Measurements from ENCODE around the gene MCF2L2. TPM values are rescaled to one million over a fixed set of nuclear protein-coding genes. Genes with fewer than 3 reads are reported as not detected.

Gene MCF2L2
- total and polyA plus RNA-seq, 2 experiments from 2014 or later, result 6.7 to 14.6 TPM

DNA sequence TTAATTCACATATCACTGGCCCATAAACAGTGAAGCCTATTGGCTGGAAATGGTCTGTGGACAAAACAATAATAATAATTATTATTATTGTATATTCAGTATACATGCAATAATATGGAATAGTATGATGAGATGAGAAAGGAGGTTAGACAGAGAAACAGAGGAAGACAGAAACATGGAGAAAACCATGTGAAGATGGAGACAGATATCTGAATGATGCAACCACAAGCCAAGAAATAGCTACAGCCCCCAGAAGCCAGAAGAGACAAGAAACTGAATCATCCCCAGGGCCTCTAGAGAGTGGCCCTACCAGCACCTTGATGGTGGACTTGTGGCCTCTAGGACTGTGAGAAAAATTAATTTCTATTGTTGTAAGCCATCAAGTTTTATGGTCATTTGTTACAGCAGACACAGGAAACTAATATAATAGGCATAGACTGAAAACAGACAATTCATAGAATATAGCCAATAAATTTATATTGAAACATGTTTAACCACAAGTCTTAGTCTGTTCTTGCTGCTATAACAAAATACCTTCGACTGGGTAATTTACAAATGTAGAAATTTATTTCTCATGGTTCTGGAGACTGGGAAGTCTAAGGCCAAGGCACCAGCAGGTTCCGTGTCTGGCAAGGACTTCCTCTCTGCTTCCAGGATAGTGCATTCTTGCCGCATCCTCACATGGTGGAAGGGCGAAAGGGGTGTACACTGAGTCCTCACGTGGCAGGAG lies 31.6 kb downstream of the MCF2L2 start:
- no peaks in the 10 kb centered on the region for H3K36me3 ChIP-seq (ENCODE audit: insufficient read depth)
- H3K4me3 ChIP-seq, result no peak overlapping the region
- H2AFZ ChIP-seq, result no peak overlapping the region
- H3F3A ChIP-seq (replicated peaks; ENCODE audit: low read depth), result peaks cover 3% of the 10 kb centered on the region; the same call in 1 of the 2 replicates
- Mint-ChIP-seq H3K36me3 (ENCODE audit: low read depth) (no peaks in the 10 kb centered on the region), H3K27ac (no peak overlapping the region), H3K4me1 (peaks cover 26% of the 10 kb centered on the region), H3K27me3 (ENCODE audit: insufficient read depth, low read depth, poor library complexity) (peaks cover 3% of the 10 kb centered on the region), H3K9me3 (no peaks in the 10 kb centered on the region; the same call in 2 of the 3 replicates), H3K4me3 (no peak overlapping the region)
- TF ChIP-seq JUNB (IDR thresholded peaks at IDR 0.05; ENCODE audit: unreplicated experiment), result no peak
- TF ChIP-seq EZH2phosphoT487 (IDR thresholded peaks at IDR 0.05; ENCODE audit: unreplicated experiment), result no peak
- no peak for TF ChIP-seq EZH2 (IDR thresholded peaks at IDR 0.05; ENCODE audit: low read depth, unreplicated experiment)
- TF ChIP-seq, protein P1, sequence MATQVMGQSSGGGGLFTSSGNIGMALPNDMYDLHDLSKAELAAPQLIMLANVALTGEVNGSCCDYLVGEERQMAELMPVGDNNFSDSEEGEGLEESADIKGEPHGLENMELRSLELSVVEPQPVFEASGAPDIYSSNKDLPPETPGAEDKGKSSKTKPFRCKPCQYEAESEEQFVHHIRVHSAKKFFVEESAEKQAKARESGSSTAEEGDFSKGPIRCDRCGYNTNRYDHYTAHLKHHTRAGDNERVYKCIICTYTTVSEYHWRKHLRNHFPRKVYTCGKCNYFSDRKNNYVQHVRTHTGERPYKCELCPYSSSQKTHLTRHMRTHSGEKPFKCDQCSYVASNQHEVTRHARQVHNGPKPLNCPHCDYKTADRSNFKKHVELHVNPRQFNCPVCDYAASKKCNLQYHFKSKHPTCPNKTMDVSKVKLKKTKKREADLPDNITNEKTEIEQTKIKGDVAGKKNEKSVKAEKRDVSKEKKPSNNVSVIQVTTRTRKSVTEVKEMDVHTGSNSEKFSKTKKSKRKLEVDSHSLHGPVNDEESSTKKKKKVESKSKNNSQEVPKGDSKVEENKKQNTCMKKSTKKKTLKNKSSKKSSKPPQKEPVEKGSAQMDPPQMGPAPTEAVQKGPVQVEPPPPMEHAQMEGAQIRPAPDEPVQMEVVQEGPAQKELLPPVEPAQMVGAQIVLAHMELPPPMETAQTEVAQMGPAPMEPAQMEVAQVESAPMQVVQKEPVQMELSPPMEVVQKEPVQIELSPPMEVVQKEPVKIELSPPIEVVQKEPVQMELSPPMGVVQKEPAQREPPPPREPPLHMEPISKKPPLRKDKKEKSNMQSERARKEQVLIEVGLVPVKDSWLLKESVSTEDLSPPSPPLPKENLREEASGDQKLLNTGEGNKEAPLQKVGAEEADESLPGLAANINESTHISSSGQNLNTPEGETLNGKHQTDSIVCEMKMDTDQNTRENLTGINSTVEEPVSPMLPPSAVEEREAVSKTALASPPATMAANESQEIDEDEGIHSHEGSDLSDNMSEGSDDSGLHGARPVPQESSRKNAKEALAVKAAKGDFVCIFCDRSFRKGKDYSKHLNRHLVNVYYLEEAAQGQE (IDR thresholded peaks at IDR 0.05; ENCODE audit: unreplicated experiment), result no peak
- TF ChIP-seq ZNF114 (CRISPR knock-in tag; IDR thresholded peaks at IDR 0.05), result no peak
- TF ChIP-seq, protein P2, sequence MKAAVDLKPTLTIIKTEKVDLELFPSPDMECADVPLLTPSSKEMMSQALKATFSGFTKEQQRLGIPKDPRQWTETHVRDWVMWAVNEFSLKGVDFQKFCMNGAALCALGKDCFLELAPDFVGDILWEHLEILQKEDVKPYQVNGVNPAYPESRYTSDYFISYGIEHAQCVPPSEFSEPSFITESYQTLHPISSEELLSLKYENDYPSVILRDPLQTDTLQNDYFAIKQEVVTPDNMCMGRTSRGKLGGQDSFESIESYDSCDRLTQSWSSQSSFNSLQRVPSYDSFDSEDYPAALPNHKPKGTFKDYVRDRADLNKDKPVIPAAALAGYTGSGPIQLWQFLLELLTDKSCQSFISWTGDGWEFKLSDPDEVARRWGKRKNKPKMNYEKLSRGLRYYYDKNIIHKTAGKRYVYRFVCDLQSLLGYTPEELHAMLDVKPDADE (IDR thresholded peaks at IDR 0.05), result no peak
- no peak for TF ChIP-seq POLR2AphosphoS5 (IDR thresholded peaks at IDR 0.05; ENCODE audit: low read depth)
- TF ChIP-seq STAT1 (IDR thresholded peaks at IDR 0.05; ENCODE audit: unreplicated experiment), result no peak
- TF ChIP-seq, protein P3, sequence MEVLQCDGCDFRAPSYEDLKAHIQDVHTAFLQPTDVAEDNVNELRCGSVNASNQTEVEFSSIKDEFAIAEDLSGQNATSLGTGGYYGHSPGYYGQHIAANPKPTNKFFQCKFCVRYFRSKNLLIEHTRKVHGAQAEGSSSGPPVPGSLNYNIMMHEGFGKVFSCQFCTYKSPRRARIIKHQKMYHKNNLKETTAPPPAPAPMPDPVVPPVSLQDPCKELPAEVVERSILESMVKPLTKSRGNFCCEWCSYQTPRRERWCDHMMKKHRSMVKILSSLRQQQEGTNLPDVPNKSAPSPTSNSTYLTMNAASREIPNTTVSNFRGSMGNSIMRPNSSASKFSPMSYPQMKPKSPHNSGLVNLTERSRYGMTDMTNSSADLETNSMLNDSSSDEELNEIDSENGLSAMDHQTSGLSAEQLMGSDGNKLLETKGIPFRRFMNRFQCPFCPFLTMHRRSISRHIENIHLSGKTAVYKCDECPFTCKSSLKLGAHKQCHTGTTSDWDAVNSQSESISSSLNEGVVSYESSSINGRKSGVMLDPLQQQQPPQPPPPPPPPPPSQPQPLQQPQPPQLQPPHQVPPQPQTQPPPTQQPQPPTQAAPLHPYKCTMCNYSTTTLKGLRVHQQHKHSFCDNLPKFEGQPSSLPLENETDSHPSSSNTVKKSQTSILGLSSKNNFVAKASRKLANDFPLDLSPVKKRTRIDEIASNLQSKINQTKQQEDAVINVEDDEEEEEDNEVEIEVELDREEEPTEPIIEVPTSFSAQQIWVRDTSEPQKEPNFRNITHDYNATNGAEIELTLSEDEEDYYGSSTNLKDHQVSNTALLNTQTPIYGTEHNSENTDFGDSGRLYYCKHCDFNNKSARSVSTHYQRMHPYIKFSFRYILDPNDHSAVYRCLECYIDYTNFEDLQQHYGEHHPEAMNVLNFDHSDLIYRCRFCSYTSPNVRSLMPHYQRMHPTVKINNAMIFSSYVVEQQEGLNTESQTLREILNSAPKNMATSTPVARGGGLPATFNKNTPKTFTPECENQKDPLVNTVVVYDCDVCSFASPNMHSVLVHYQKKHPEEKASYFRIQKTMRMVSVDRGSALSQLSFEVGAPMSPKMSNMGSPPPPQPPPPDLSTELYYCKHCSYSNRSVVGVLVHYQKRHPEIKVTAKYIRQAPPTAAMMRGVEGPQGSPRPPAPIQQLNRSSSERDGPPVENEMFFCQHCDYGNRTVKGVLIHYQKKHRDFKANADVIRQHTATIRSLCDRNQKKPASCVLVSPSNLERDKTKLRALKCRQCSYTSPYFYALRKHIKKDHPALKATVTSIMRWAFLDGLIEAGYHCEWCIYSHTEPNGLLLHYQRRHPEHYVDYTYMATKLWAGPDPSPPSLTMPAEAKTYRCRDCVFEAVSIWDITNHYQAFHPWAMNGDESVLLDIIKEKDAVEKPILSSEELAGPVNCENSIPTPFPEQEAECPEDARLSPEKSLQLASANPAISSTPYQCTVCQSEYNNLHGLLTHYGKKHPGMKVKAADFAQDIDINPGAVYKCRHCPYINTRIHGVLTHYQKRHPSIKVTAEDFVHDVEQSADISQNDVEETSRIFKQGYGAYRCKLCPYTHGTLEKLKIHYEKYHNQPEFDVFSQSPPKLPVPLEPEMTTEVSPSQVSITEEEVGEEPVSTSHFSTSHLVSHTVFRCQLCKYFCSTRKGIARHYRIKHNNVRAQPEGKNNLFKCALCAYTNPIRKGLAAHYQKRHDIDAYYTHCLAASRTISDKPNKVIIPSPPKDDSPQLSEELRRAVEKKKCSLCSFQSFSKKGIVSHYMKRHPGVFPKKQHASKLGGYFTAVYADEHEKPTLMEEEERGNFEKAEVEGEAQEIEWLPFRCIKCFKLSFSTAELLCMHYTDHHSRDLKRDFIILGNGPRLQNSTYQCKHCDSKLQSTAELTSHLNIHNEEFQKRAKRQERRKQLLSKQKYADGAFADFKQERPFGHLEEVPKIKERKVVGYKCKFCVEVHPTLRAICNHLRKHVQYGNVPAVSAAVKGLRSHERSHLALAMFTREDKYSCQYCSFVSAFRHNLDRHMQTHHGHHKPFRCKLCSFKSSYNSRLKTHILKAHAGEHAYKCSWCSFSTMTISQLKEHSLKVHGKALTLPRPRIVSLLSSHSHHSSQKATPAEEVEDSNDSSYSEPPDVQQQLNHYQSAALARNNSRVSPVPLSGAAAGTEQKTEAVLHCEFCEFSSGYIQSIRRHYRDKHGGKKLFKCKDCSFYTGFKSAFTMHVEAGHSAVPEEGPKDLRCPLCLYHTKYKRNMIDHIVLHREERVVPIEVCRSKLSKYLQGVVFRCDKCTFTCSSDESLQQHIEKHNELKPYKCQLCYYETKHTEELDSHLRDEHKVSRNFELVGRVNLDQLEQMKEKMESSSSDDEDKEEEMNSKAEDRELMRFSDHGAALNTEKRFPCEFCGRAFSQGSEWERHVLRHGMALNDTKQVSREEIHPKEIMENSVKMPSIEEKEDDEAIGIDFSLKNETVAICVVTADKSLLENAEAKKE (CRISPR knock-in tag; IDR thresholded peaks at IDR 0.05), result no peak
- TF ChIP-seq NANOG (IDR thresholded peaks at IDR 0.05; ENCODE audit: borderline replicate concordance), result no peak
- no peak for TF ChIP-seq ZNF331 (CRISPR knock-in tag; IDR thresholded peaks at IDR 0.05; ENCODE audit: low read depth)
- TF ChIP-seq CREB1 (CRISPR knock-in tag; IDR thresholded peaks at IDR 0.05; ENCODE audit: low read depth), result no peak
- TF ChIP-seq, protein P4, sequence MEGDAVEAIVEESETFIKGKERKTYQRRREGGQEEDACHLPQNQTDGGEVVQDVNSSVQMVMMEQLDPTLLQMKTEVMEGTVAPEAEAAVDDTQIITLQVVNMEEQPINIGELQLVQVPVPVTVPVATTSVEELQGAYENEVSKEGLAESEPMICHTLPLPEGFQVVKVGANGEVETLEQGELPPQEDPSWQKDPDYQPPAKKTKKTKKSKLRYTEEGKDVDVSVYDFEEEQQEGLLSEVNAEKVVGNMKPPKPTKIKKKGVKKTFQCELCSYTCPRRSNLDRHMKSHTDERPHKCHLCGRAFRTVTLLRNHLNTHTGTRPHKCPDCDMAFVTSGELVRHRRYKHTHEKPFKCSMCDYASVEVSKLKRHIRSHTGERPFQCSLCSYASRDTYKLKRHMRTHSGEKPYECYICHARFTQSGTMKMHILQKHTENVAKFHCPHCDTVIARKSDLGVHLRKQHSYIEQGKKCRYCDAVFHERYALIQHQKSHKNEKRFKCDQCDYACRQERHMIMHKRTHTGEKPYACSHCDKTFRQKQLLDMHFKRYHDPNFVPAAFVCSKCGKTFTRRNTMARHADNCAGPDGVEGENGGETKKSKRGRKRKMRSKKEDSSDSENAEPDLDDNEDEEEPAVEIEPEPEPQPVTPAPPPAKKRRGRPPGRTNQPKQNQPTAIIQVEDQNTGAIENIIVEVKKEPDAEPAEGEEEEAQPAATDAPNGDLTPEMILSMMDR (conservative IDR thresholded peaks at IDR 0.05; ENCODE audit: low read depth in 2 of 2), result no peak
- peaks cover 3% of the 10 kb centered on the region; the same call in 1 of the 2 replicates for H4K20me1 ChIP-seq (replicated peaks; ENCODE audit: insufficient read depth)
- no peaks in the 10 kb centered on the region for H3K9me2 ChIP-seq (ENCODE audit: insufficient read depth)
- H3K27me3 ChIP-seq (ENCODE audit: insufficient read depth), result no peaks in the 10 kb centered on the region
- H3K79me2 ChIP-seq (replicated peaks; ENCODE audit: insufficient read depth), result peaks cover 30% of the 10 kb centered on the region
- no peak overlapping the region for H3K4me2 ChIP-seq
- H3K27ac ChIP-seq (ENCODE audit: low read depth), result no peak overlapping the region
- DNase-seq (ENCODE audit: low spot score), result no peak
- peaks cover 19% of the 10 kb centered on the region for H3K4me1 ChIP-seq (ENCODE audit: insufficient read depth)
- ATAC-seq, result no peak

All from GM23338 (cell line).